HG03432 (cell line): ENCODE data around the gene TM4SF4.

Source experiments
- ATAC-seq: cut with Tn5 transposase; IDR thresholded peaks from one replicate; pipeline ENCODE4 v1.9.1; 2021; ENCODE audit warnings: mild to moderate bottlenecking, moderate library complexity; ENCODE audit not compliant: unreplicated experiment

The TM4SF4 gene

DNA sequence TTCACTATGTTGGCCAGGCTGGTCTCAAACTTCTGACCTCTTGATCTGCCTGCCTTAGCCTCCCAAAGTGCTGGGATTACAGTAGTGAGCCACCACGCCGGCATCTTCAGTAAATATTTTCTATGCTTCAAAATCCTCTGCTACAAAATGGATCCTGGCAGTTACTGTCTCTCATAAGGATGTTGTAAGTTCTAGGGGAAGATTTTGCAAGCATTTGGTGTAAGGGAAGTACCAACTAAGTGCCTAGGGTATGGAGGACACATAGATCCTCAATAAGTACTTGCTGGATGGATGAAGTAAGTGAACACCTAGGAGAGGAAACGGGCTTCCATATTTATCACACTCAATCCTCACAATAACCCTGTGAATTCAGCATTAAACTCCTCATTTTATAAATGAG lies 6.6 kb downstream of the TM4SF4 start:
- no peak for ATAC-seq

GRCh38 chr3:149481491-149481890 lies 7.0 kb downstream of the TM4SF4 start:
- no peak for ATAC-seq

DNA sequence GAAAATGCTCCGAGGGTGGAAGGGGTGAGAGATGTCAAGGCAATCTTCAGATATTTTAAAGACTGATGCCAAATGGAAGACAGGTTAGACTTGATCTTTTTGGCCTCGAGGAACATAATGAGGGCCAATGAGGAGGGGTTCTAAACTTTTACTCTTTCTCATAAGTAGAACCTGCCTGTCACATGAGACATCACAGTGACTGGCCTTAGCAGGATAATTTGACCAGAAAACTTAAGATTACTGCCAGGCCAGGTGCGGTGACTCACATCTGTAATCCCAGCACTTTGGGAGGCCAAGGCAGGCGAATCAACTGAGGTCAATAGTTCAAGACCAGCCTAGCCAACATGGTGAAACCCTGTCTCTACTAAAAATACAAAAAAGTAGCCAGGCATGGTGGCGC lies 12.2 kb downstream of the TM4SF4 start:
- no peak for ATAC-seq

DNA sequence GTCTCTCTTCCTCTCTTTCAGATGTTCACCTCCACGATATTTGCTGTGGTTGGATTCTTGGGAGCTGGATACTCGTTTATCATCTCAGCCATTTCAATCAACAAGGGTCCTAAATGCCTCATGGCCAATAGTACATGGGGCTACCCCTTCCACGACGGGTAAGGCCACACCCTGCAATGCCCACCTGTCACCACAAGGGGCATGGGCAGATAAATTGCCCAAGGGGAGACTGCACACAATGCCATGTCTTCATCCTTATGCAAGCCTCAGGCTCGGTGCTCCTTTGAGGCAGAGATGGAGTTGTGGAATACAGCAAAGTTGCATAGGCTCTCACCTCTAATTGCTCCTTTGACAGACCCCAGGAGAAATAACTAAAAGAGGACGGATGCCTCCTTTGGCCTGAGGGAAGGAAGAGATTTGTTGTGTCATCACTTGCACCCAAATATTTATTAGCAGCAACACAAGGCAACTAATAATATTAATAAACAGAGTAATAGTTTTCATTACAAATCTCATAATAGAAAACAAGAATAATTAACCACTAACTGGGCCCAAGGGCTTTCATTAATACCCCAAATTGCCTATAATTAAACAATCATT lies 13.2 kb downstream of the TM4SF4 start:
- ATAC-seq, result peak; percentile 78

DNA sequence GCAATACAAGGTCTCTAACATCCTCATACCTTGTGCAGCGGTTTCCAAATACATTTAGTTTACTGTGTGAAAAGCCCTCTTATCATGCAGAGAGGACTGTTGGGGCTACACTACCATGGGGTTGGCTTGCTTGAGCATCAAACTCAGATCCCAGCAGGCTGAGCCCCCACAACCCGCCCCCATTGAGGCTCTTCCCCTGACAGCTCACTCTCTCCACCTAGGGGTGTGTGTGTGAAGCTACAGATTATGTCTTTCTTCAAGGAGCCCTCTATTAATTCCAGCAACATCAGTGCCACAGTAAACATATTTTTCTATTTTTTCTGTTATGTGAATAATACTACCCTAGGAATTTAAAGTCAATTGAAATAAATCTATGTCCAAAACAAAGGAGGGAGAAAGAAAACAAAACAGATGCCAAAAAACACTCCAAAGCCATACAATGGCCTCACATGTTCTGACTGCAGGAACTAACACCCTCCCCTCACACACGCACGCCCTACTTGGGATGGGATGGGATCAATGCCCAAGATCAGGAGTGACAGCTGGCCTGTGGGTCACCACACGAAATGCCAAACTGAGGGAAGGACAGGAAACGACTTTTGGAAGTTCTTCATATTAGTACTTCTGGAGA lies 14.7 kb downstream of the TM4SF4 start:
- ATAC-seq, result no peak

DNA sequence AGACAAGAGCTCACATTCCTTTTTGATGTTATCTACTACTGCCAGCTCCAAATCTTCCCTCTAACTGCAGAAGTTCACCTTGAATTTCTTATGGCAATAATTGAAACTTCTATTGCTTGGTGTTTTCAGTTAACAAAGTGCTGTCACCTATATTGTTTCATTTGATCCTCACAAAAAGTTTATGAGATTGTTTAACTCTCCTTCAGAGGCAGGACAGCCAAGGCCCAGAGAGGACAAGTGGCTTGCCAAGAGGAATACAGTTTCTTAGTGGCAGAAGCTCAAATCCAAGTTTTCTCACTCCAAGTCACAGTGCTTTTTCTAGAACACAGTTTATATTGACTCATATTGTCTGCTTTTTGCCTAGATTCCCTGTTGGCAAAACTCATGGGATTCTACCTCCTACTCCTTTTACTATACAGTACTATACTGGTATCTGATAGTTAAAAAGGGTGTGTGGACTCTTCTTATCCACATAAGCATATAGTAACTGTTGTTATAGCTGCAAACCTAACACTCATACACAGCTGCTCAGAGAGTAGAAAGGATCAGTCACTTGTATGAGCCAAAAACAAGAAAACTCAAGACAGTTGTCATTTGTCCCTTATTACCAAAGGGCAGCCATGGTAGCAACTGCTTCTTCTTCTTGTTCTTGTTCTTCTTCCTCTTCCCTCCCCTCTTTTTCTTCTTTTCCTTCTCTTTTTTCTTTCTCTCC lies 15.9 kb downstream of the TM4SF4 start:
- no peak for ATAC-seq

GRCh38 chr3:149493315-149494021 lies 19.0 kb downstream of the TM4SF4 start:
- ATAC-seq, result no peak

- ATAC-seq, result no peak
Measured at GRCh38 chr3:149494022-149494758, 19.7 kb downstream of the TM4SF4 start.

DNA sequence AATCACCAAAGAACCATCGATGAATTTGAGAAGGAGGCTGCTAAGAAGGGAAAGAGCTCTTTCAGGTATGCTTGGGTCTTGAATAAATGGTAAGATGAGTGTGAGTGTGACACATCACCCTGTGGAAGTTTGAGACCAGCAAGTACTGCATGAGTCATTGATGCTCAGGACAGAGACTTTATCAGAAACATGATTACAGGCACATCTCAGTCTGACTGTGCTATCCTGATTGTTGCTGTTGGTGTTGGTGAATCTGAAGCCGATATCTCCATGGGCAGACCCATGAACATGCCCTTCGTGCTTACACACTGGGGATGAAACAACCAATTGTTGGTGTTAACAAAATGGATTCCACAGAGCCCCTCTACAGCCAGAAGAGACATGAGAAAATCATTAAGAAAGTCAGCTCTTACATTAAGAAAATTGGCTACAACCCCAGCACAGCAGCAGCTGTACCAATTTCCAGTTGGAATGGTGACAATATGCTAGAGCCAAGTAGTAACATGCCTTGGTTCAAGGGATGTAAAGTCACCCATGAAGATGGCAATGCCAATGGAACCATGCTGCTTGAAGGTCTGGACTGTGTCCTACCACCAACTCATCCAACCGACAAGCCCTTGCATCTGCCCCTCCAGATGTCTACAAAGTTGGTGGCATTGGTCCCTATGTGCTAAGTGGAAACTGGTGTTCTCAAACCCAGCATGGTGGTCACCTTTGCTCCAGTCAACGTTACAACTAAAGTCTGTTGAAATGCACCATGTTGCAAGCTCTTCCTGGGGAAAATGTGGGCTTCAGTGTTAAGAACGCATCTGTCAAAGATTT lies 20.5 kb downstream of the TM4SF4 start:
- no peak for ATAC-seq

GRCh38 chr3:149495581-149496125 lies 21.2 kb downstream of the TM4SF4 start:
- no peak for ATAC-seq

DNA sequence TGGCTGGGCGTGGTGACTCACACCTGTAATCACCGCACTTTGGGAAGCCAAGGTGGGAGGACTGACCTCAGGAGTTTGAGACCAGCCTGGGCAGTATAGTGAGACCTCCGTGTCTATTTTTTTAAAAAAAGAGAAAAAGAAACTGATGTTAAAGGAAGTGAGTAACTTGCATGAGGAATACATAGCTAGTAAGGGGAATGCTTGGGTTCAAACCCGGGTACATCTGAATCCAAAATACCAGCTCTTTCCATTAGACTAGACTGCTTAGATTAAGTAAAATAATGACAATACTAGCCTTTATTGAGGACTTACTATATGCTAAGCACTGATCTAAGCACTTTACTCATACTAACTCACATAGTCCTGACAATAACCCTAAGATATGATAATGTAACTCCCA lies 22.4 kb downstream of the TM4SF4 start:
- no peak for ATAC-seq

GRCh38 chr3:149497966-149498670 lies 23.6 kb downstream of the TM4SF4 start:
- no peak for ATAC-seq

DNA sequence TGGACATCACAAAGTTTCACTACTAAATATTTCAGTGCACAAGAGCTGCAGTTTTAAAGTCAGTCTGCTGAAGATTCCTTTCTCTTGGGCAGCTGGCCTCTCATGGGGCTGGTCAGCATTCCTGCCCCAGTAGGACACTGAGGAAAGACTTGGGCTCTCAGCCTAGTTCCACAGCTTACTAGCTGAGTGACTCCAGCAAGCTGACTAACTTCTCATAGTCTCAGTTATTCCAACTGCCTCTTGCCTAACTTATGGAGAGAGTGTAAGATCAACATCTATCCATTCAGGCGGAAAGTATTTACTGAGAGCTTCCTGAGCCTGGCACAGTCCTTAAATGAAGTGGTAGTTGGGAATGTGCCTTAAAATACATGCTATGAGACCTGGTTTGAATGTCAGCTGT lies 27.0 kb downstream of the TM4SF4 start:
- ATAC-seq, result no peak

GRCh38 chr3:149502438-149502837 lies 27.9 kb downstream of the TM4SF4 start:
- ATAC-seq, result no peak

GRCh38 chr3:149506540-149506939 lies 32.0 kb downstream of the TM4SF4 start:
- no peak for ATAC-seq

GRCh38 chr3:149506965-149507364 lies 32.5 kb downstream of the TM4SF4 start:
- no peak for ATAC-seq

- peak; percentile 49 for ATAC-seq
Measured at GRCh38 chr3:149507491-149508324, 33.2 kb downstream of the TM4SF4 start.

GRCh38 chr3:149509526-149509925 lies 35.0 kb downstream of the TM4SF4 start:
- no peak for ATAC-seq
